GM19099 (cell line): ENCODE data around the gene ZNF672.
A peak's percentile ranks its signal among the peaks of the same experiment; 100 is the strongest.

Experiments
- POLR2A ChIP-seq: IDR thresholded peaks from 3 replicates; pipeline ENCODE4 v1.6.1; 2011; ENCODE audit warnings: low read depth; ENCODE audit not compliant: insufficient read length; ENCODE audit errors: extremely low read depth

The ZNF672 gene

DNA sequence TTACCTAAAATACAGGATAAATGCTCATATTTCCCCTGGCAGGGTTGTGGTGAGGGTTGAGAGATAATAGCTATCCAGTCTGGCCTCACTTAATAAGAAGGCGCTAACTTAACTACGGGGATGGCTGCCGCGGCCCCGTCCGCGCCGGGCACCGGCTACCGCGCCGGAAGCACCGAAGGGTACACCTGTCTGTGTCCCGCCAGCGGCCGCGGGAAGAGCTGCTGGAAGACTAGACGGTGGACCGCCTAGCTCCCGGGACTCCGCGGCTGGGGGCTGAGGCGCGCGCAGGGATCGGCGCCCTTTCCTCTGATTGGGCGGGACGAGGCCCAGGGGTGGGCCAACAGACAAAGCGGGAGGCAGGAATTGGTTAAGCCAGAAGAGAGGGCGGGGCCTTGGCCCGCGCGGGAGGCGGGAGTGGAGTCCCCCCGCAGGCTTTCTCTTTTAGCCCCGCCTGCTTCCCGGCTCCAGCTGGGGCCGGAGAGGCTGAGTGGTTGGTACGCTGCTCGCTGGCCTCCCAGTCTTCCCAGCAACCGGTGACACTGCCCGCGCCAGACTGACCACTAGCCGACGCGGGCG lies at the start of gene ZNF672:
Gene ZNF672 (plus strand): TSS at position 444 of the 576 bp plus-strand sequence. CDS start 9,051 bp downstream, outside the sequence.
- TF ChIP-seq POLR2A: peak; percentile 88

- no peak for TF ChIP-seq POLR2A
These were observed 49.7 kb upstream of the ZNF672 start for GRCh38 chr1:248788327-248788726.

DNA sequence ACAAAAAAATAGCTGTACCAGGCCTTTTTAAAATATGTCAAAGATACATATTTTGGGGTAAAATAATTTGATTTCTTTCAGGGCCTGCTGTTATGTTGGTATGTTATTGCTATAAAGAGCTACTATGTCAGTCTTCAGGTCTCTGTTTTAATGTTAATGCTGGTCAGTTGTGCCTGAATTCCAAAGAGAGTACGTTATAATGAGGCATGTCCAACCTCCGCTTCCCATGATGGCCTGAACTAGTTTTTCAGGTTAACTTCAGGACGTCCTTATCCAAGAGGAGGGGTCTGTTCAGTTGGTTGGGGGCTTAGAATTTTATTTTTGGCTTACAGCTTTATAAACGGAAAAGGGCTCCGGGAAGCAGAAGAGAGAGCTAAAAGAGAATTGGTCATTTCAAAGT lies 47.6 kb upstream of the ZNF672 start:
- no peak for TF ChIP-seq POLR2A

- TF ChIP-seq POLR2A: no peak
These were observed 47.0 kb upstream of the ZNF672 start for GRCh38 chr1:248791010-248791409.

GRCh38 chr1:248792342-248792741 lies 45.7 kb upstream of the ZNF672 start:
- no peak for TF ChIP-seq POLR2A

- no peak for TF ChIP-seq POLR2A
These were observed 44.4 kb upstream of the ZNF672 start for GRCh38 chr1:248793592-248793991.

DNA sequence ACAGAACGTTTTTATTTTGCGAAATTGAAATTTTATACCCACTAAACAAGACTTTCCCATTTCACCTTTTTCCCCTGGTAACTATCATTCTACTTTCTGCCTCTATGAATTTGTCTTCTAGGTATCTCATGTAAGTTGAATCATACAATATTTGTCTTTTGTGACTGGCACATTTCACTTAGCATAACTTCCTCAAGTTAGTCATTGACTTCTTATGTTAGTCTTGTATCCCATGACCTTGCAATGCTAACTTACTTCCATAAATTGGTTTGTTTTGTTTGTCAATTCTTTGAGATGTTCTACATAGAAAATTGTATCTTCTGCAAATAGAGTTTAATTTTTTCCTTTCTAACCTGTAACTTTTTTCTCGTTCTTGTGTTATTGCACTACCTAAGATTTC lies 39.2 kb upstream of the ZNF672 start:
- no peak for TF ChIP-seq POLR2A

- no peak for TF ChIP-seq POLR2A
These were observed 37.6 kb upstream of the ZNF672 start for GRCh38 chr1:248800459-248800858.

DNA sequence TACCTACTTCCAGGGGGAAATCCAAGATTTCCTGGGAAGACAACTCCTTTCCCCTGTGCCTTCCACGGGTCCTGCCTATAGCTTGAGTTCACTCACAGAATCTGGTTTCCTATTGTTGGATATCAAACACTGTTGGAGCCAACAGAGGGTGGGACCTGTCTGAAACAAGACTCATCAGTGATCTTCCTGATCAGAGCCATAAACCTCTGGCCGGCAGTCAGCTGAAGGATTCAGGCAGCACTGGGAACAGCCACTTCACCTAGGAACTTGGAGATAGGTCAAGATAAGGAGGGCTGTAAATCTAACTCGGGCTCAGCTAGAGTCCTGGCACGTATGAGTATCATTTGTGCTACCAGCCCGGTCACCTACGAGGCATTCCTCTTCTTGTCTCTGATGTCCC lies 35.6 kb upstream of the ZNF672 start:
- no peak for TF ChIP-seq POLR2A

- peak; percentile 29 for TF ChIP-seq POLR2A
These were observed 33.0 kb upstream of the ZNF672 start for GRCh38 chr1:248804771-248805681.

- no peak for TF ChIP-seq POLR2A
These were observed 32.1 kb upstream of the ZNF672 start for GRCh38 chr1:248805876-248806275.

DNA sequence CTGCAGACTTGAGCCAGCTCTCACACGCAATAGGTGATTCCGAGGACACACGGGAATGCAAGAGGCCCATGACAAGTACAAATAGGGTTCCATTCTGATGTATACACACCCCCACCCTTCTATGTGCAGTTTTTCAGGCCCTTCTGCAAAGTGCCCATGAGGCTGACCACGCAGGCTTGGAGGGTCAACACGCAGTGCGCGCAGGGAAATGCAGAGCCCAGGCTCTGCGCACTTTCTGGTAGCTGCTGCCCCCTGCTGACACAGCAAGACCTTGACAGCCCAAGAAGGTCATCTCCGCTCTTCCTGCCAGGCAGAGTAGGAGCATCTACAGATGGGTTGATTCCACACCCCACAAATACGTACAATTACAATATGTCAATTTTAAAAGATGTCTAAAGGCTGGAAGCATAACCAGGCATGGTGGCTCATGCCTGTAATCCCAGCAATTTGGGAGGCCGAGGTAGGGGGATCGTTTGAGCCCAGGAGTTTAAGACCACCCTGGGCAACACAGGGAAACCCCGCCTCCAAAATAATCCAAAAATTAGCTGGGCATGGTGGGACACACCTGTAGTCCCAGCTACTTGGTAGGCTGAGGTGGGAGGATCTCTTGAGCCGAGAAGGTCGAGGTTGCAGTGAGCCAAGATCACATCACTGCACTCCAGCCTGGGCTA lies 30.8 kb upstream of the ZNF672 start:
- no peak for TF ChIP-seq POLR2A

DNA sequence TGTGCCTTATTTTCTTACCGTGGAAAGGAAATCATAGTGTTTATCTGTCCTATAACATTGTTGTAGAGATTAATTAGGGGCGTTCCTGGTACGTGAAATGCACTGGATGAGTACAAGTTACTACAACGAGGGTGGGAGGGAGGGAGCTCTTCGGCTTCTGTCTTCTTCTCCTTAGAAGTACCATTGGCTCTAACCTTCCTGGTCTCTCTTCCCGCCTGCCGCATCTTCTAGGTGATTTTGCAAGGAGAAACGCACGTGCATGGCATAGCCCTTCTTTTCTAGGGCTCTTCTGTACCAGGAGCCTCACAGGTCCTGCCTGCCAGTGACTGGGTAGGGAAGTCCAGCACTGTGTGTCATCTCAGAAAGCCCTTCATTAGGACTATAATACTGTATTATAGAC lies 29.1 kb upstream of the ZNF672 start:
- no peak for TF ChIP-seq POLR2A

DNA sequence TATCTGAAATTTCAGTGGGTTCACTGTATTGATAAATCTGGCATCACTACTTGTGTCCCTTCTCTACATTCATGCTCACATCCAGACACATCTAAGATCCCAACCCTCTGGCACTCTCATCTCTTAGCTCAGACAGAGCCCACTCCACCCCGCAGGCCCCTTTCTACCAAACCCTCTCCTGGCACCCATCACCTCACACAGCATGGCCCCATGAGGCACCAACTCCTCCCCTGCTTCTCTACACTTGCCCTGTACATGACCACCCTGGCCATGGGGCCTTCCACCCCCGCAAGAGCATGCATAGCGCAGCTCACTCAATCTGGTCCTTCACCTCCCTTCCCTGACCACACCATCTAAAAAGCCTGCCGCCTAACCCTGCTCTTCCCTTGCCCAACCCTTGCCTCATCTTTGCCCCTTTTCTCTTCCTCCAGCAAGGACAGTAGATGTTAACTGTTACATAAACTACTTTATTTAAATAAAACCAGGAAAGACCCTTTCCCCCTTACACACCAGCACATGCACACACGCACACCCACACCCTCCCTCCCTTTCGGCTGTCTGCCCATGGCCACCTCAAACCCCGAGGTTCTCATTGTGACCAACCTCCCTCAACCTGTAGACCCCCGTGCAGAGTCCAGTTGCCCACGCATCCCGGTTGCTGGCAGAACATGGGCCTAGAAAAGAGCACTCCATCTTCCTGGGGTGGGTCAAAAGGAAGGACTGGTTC lies 27.9 kb upstream of the ZNF672 start:
- TF ChIP-seq POLR2A: no peak
